ENCODE results near the gene ITIH3. TPM values are rescaled to one million over a fixed set of nuclear protein-coding genes. Genes with fewer than 3 reads are reported as not detected.

The ITIH3 gene
- total RNA-seq, 1 experiment from 2014 or later: not detected

GRCh38 chr3:52838561-52839267, 44.1 kb downstream of the ITIH3 start:
- DNase-seq (ENCODE audit: unreplicated experiment): no peak
- no peak overlapping the region for H3K27ac Mint-ChIP-seq (ENCODE audit: low read depth, unreplicated experiment)
- intact Hi-C loops (cut with micrococcal nuclease): no loop called here
- H3K27me3 Mint-ChIP-seq (ENCODE audit: insufficient read depth, unreplicated experiment): no peaks in the 10 kb centered on the region
- H3K9me3 Mint-ChIP-seq (ENCODE audit: unreplicated experiment): no peaks in the 10 kb centered on the region
- ChIA-PET CTCF (interaction anchor here (0.6 to 1.0 kb wide), 2 partner anchors 13 to 18 kb away, joined by 4 to 5 read pairs; no protein-coding TSS in a partner anchor), POLR2A (no interaction called here)
- no peak overlapping the region for H3K4me3 Mint-ChIP-seq (ENCODE audit: unreplicated experiment)
- no peak for TF ChIP-seq CTCF (IDR thresholded peaks at IDR 0.05; ENCODE audit: unreplicated experiment)
- H3K36me3 Mint-ChIP-seq (ENCODE audit: insufficient read depth, unreplicated experiment): no peaks in the 10 kb centered on the region
- H3K4me1 Mint-ChIP-seq (ENCODE audit: insufficient read depth, unreplicated experiment): no peaks in the 10 kb centered on the region
- no TSS peak for BruUV-seq (replicated peaks)

- H3K9me3 Mint-ChIP-seq (ENCODE audit: unreplicated experiment): no peaks in the 10 kb centered on the region
- no TSS peak for BruUV-seq (replicated peaks)
- no peaks in the 10 kb centered on the region for H3K36me3 Mint-ChIP-seq (ENCODE audit: insufficient read depth, unreplicated experiment)
- no peak overlapping the region for H3K27ac Mint-ChIP-seq (ENCODE audit: low read depth, unreplicated experiment)
- CTCF ChIA-PET: no interaction called here
- intact Hi-C loops (cut with micrococcal nuclease): no loop called here
- TF ChIP-seq CTCF (IDR thresholded peaks at IDR 0.05; ENCODE audit: unreplicated experiment): no peak
- no peak overlapping the region for H3K4me3 Mint-ChIP-seq (ENCODE audit: unreplicated experiment)
- no peaks in the 10 kb centered on the region for H3K4me1 Mint-ChIP-seq (ENCODE audit: insufficient read depth, unreplicated experiment)
- POLR2A ChIA-PET: no interaction called here
- DNase-seq (ENCODE audit: unreplicated experiment): no peak
- H3K27me3 Mint-ChIP-seq (ENCODE audit: insufficient read depth, unreplicated experiment): no peaks in the 10 kb centered on the region
Observed at GRCh38 chr3:52839268-52839575, 44.6 kb downstream of the ITIH3 start.

- ChIA-PET POLR2A (interaction anchor here (1.0 kb wide), 1 partner anchor 9 kb away, joined by 4 read pairs; no protein-coding TSS in a partner anchor), CTCF (no interaction called here)
- intact Hi-C loops (cut with micrococcal nuclease): no loop called here
- no peak for TF ChIP-seq CTCF (IDR thresholded peaks at IDR 0.05; ENCODE audit: unreplicated experiment)
- Mint-ChIP-seq H3K4me1 (ENCODE audit: insufficient read depth, unreplicated experiment) (no peaks in the 10 kb centered on the region), H3K27ac (ENCODE audit: low read depth, unreplicated experiment) (no peak overlapping the region), H3K4me3 (ENCODE audit: unreplicated experiment) (no peak overlapping the region), H3K27me3 (ENCODE audit: insufficient read depth, unreplicated experiment) (no peaks in the 10 kb centered on the region), H3K36me3 (ENCODE audit: insufficient read depth, unreplicated experiment) (no peaks in the 10 kb centered on the region), H3K9me3 (ENCODE audit: unreplicated experiment) (no peaks in the 10 kb centered on the region)
- no peak for DNase-seq (ENCODE audit: unreplicated experiment)
- BruUV-seq (replicated peaks): no TSS peak
Observed at GRCh38 chr3:52839892-52840545, 45.4 kb downstream of the ITIH3 start.

GRCh38 chr3:52841211-52841980, 46.8 kb downstream of the ITIH3 start:
- Mint-ChIP-seq H3K27me3 (ENCODE audit: insufficient read depth, unreplicated experiment) (no peaks in the 10 kb centered on the region), H3K27ac (ENCODE audit: low read depth, unreplicated experiment) (no peak overlapping the region), H3K36me3 (ENCODE audit: insufficient read depth, unreplicated experiment) (no peaks in the 10 kb centered on the region), H3K4me3 (ENCODE audit: unreplicated experiment) (no peak overlapping the region), H3K4me1 (ENCODE audit: insufficient read depth, unreplicated experiment) (no peaks in the 10 kb centered on the region), H3K9me3 (ENCODE audit: unreplicated experiment) (no peaks in the 10 kb centered on the region)
- DNase-seq (ENCODE audit: unreplicated experiment): no peak
- TF ChIP-seq CTCF (IDR thresholded peaks at IDR 0.05; ENCODE audit: unreplicated experiment): no peak
- BruUV-seq (replicated peaks): no TSS peak
- intact Hi-C loops (cut with micrococcal nuclease): no loop called here
- ChIA-PET POLR2A (interaction anchor here (1.0 kb wide), 1 partner anchor 10 kb away, joined by 4 read pairs; no protein-coding TSS in a partner anchor), CTCF (interaction anchor here (0.7 to 0.9 kb wide), 2 partner anchors 40 to 232 kb away, joined by 3 to 4 read pairs; no protein-coding TSS in a partner anchor)

Measured in MCF 10A (cell line).